Adrenal gland (tissue), 12 donors: ENCODE measurements around the gene SLC24A3. TPM values are rescaled to one million over a fixed set of nuclear protein-coding genes. Genes with fewer than 3 reads are reported as not detected.

ENCODE experiments used
- DNase-seq, 7 donors: peaks; one replicate each; pipeline ENCODE4 v3.0.0-alpha.2; 2019 to 2020
- H3K27ac ChIP-seq, 5 donors: fragments of 200-600 bp; sonication (generic) in 4 of 5; 1 replicate in 3 of 5; 2 replicates in 2 of 5; pipeline versions ENCODE4 v1.5.1 to v1.8.0; 2016 to 2020; ENCODE audit warnings: mild to moderate bottlenecking in 1 of 5
- H3K27me3 ChIP-seq: fragments of 200-600 bp; 2 replicates; pipeline ENCODE4 v1.8.0; 2021
- H3K36me3 ChIP-seq, 2 donors: fragments of 200-600 bp; replicated peaks in 1 of 2; 1 replicate in 1 of 2; 2 replicates in 1 of 2; pipeline versions ENCODE4 v1.5.1 to v1.8.0; 2018 to 2022
- H3K4me1 ChIP-seq, 2 donors: fragments of 200-600 bp; replicated peaks in 1 of 2; 1 replicate in 1 of 2; 2 replicates in 1 of 2; pipeline versions ENCODE4 v1.5.1 to v1.8.0; 2018 to 2021
- H3K4me3 ChIP-seq, 4 donors: fragments of 200-600 bp; sonication (generic) in 3 of 4; one replicate each; pipeline ENCODE4 v1.5.1; 2016 to 2018
- H3K9me3 ChIP-seq, 3 donors: fragments of 200-600 bp; sonication (generic) in 1 of 3; replicated peaks in 1 of 3; 1 replicate in 2 of 3; 2 replicates in 1 of 3; pipeline versions ENCODE4 v1.5.1 to v1.8.0; 2016 to 2021
- POLR2A ChIP-seq, 2 donors: fragments of 450-650 bp; IDR thresholded peaks; one replicate each; pipeline ENCODE4 v1.6.1; 2017; ENCODE audit warnings: antibody characterized with exemption in 2 of 2, mild to moderate bottlenecking in 2 of 2, moderate library complexity in 1 of 2
- whole genome bisulfite sequencing, 4 donors: extraction: QIAGEN DNeasy Blood & Tissue Kit in 2 of 4; methylation state at CpG; one replicate each; pipeline versions ENCODE4 v1.1.5 to v1.1.7; 2013 to 2017; 5-methylcytosine and 5-hydroxymethylcytosine counted together
- intact Hi-C, 2 donors: fragments of 100-400 bp; cut with DNase I; formaldehyde crosslinking; loops; one replicate each; pipeline versions ENCODE4 v1.14.1 to v1.15.0; 2022 to 2023
- polyA plus RNA-seq, 3 donors: library from polyadenylated mRNA; stranded (reverse); fragments of 200-250 nt in 2 of 3; fragments of 350-450 nt in 1 of 3; fragmentation: Illumina TruSeq in 1 of 3; extraction: RNeasy Lipid Tissue Mini Kit (QIAGEN cat#74804) in 1 of 3; gene quantifications; one replicate each; pipeline ENCODE4 v1.2.3, GENCODE V29; 2013 to 2014
- total RNA-seq, 9 donors: library from RNA; depleted of rRNA in 4 of 9; stranded (reverse); fragments of >200 nt in 4 of 9; fragments of 120-200 nt in 1 of 9; fragmentation: NEBNext Ultra II Directional in 1 of 9; extraction: Animal tissue kit (Norgen Biotek cat#: 25700) in 1 of 9; gene quantifications; one replicate each; pipeline versions ENCODE4 v1.1.0 to v1.2.4, GENCODE V29; 2013 to 2023
- TF ChIP-seq, protein P1 (sequence below), 6 experiments: fragments of 450-650 bp in 4 of 6; fragments of 200-600 bp in 2 of 6; sonication (generic) in 1 of 6; IDR thresholded peaks; 1 replicate in 5 of 6; 2 replicates in 1 of 6; pipeline versions ENCODE4 v1.5.1 to v1.8.0; 2016 to 2021; ENCODE audit warnings: antibody characterized with exemption in 6 of 6, mild to moderate bottlenecking in 2 of 6, moderate library complexity in 1 of 6
- donor health status: healthy with polysubstance abuse.
- donor health status: Bipolar disorder and iron deficiency.
- donor health status: DM: yes; HTN: yes; CAD: no.
- donor health status: DM: no; HTN: no; CAD: no.
- donor health status: DM: no; HTN: no; CAD: no.
- donor health status: DM: yes; HTN: yes; CAD: no.

The SLC24A3 gene
- total and polyA plus RNA-seq, 12 donors, result 0.89 to 44.4 (median 2.7) TPM

DNA sequence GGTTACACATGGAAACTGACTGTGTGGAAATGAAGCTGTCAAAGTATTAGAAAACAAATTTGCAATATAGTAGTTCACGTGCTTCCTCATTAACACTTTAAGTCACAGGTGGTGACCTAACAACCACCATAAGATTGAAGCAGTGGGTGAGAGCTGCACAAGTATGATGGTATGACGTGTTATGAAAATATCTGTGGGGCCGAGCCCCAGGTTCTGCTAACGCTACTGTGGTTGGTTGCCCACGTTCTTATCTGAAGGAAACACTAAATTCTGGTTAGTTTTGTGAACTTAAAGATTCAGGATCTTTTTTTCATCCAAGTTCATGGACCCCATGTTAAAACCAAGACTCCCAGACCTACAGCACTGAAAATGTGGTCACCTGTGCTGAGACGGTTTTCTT, 302.6 kb downstream of the SLC24A3 start:
- intact Hi-C loops, result no loop called here
- H3K9me3 ChIP-seq, result no peaks in the 10 kb centered on the region
- no peaks in the 10 kb centered on the region for H3K27me3 ChIP-seq
- H3K36me3 ChIP-seq, result no peaks in the 10 kb centered on the region
- no peak overlapping the region for H3K27ac ChIP-seq
- no peak overlapping the region for H3K4me3 ChIP-seq
- no peak for DNase-seq
- H3K4me1 ChIP-seq, result no peaks in the 10 kb centered on the region
- 68 to 80% (median 73%) methylated on average over 6 of the region's 6 CpGs for WGBS, 4 donors
- no peak for TF ChIP-seq POLR2A (IDR thresholded peaks at IDR 0.05)
- TF ChIP-seq, protein P1, sequence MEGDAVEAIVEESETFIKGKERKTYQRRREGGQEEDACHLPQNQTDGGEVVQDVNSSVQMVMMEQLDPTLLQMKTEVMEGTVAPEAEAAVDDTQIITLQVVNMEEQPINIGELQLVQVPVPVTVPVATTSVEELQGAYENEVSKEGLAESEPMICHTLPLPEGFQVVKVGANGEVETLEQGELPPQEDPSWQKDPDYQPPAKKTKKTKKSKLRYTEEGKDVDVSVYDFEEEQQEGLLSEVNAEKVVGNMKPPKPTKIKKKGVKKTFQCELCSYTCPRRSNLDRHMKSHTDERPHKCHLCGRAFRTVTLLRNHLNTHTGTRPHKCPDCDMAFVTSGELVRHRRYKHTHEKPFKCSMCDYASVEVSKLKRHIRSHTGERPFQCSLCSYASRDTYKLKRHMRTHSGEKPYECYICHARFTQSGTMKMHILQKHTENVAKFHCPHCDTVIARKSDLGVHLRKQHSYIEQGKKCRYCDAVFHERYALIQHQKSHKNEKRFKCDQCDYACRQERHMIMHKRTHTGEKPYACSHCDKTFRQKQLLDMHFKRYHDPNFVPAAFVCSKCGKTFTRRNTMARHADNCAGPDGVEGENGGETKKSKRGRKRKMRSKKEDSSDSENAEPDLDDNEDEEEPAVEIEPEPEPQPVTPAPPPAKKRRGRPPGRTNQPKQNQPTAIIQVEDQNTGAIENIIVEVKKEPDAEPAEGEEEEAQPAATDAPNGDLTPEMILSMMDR (IDR thresholded peaks at IDR 0.05), result no peak

- intact Hi-C loops, result no loop called here
These were observed 307.0 kb downstream of the SLC24A3 start for GRCh38 chr20:19519466-19519865.

DNA sequence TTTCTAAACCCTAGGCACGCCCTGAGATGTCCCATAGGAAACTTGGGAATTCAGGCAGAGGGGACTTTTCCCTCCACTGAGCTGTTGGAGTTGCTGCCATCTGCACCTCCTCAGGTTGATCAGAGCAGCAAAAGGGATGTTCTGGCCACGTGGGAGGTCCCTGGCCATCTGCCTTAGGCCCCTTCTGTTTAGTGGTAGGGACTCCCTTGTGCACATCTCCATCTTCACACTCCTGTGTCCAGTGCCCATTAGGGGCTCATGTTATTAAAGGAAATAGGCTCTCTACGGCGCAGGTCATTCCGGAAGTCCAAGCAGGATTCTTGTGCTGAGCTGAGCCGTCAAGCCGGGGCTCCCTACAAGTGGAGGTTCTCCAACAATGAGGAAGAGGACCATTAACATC, 307.8 kb downstream of the SLC24A3 start:
- 84 to 90% (median 88%) methylated on average over 7 of the region's 7 CpGs for WGBS, 4 donors
- H3K4me1 ChIP-seq, result no peaks in the 10 kb centered on the region
- no peak overlapping the region for H3K4me3 ChIP-seq
- H3K27ac ChIP-seq, result no peak overlapping the region
- TF ChIP-seq, protein P1 (IDR thresholded peaks at IDR 0.05), result no peak
- TF ChIP-seq POLR2A (IDR thresholded peaks at IDR 0.05), result no peak
- no peaks in the 10 kb centered on the region for H3K9me3 ChIP-seq
- H3K36me3 ChIP-seq, result no peaks in the 10 kb centered on the region
- no peak for DNase-seq
- intact Hi-C loops, result no loop called here
- H3K27me3 ChIP-seq, result no peaks in the 10 kb centered on the region

More at GRCh38 chr20:19519466-19519865, 307.0 kb downstream of the SLC24A3 start:
- TF ChIP-seq POLR2A (IDR thresholded peaks at IDR 0.05), result no peak
- TF ChIP-seq, protein P1 (IDR thresholded peaks at IDR 0.05), result no peak
- Histone ChIP-seq H3K27ac (no peak overlapping the region), H3K4me1 (no peaks in the 10 kb centered on the region), H3K9me3 (no peaks in the 10 kb centered on the region), H3K4me3 (no peak overlapping the region), H3K36me3 (no peaks in the 10 kb centered on the region), H3K27me3 (no peaks in the 10 kb centered on the region)
- 43 to 95% (median 59%) methylated on average over 1 of the region's 1 CpG for WGBS, 4 donors
- no peak for DNase-seq

DNA sequence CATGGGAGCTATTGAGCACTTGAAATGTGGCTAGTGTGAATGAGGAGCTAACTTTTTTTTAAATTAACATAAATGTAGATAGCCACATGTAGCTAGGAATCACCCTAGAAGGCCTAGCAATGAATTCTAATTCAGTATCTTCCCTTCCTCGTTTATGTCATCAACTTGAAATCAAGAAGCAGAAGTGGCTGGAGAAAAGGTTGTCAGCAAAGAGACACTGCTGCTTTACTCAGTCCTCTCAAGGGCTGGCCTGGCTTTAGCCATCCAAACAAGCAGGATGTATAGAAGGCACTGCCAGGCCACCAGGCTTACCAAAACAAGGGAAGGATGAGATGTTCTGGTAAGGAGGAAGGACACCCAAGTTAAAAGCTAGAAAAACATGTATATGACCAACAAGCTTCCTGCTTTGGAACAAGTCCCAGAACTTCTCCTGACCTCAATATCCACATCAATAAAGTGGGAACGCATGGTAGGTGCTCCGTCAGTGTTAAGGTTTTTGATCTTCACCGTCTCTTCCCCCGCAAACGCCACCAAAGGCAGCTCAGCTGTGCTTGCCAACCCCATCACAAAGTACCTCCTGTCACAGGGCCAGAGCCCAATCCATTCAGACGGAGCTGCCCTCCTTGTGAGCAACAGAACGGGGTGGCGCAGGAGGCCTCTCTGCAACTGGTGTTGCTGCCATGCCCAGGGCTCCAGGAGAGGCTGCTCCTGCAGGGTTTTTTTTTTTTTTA, 309.8 kb downstream of the SLC24A3 start:
- H3K4me1 ChIP-seq, result no peaks in the 10 kb centered on the region
- DNase-seq, result no peak
- no peak overlapping the region for H3K4me3 ChIP-seq
- H3K27ac ChIP-seq, result no peak overlapping the region
- no peaks in the 10 kb centered on the region for H3K9me3 ChIP-seq
- intact Hi-C loops, result no loop called here
- 75 to 88% (median 83%) methylated on average over 7 to 9 of the region's 9 CpGs for WGBS, 4 donors
- no peaks in the 10 kb centered on the region for H3K36me3 ChIP-seq
- TF ChIP-seq POLR2A (IDR thresholded peaks at IDR 0.05), result no peak
- TF ChIP-seq, protein P1 (IDR thresholded peaks at IDR 0.05), result no peak
- H3K27me3 ChIP-seq, result no peaks in the 10 kb centered on the region
